Daoy (cell line): ENCODE results near the gene THAP11. TPM values are rescaled to one million over a fixed set of nuclear protein-coding genes. Genes with fewer than 3 reads are reported as not detected.

Source experiments
- DNase-seq: peaks from one replicate; pipeline ENCODE4 v3.0.0-alpha.2; 2015; ENCODE audit warnings: low read depth
- total RNA-seq: library from RNA; depleted of rRNA; stranded (reverse); fragments of >200 nt; shearing (Covaris generic); gene quantifications from 2 replicates; pipeline ENCODE4 v1.2.3, GENCODE V29; 2014; rRNA removed

The THAP11 gene
- total RNA-seq, 1 experiment from 2014 or later: 41.5 TPM

DNA sequence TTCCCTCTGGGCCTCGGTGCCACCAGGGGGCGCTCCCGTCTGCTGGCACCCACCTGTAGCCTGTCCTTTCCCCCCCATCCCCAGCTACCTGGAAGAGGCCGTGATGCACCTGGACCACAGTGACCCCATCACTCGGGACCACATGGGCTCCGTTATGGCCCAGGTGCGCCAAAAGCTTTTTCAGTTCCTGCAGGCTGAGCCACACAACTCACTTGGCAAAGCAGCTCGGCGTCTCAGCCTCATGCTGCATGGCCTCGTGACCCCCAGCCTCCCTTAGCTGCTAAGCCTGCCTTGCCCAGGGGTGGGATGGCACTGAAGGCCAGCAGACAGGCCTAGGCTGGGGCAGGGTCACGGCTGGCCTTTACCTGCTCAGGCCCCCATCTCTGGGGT lies 41.7 kb downstream of the THAP11 start:
- peak; percentile 50 for DNase-seq

DNA sequence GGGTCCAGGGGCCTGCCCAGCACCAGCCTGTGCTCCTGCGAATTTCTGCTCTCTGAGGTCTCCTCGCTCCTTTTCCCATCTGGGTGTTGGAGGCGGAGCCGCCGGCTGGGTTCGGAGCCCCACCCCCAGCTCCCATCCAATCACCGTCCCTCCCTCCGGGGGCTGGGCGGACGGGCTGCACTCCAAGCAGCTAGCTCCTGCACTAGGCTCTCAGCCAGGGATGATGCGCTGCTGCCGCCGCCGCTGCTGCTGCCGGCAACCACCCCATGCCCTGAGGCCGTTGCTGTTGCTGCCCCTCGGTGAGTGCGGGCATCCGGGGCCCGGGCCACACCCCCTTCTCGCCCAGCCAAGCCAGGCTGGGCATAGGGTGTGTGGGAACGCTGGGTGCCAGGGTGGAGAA lies 42.6 kb downstream of the THAP11 start, which contains the start of gene NRN1L:
NRN1L (plus strand) TSS at position 202 of the 400 bp plus-strand sequence; CDS start at position 221, 19 bp downstream.
- DNase-seq: peak; percentile 87

DNA sequence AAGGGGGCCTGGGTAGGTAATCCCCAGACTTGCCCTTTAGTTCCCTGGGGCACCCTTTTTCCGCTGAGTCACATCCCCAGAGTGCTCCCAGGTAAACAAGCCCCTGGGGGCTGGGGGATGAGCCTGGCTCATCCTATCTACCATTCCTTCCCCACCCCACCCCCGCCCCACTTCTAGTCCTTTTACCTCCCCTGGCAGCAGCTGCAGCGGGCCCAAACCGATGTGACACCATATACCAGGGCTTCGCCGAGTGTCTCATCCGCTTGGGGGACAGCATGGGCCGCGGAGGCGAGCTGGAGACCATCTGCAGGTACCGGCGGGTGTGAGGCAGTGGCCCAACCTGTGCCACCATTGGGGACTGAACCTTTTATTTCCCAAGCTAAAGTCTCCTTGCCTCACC lies 43.4 kb downstream of the THAP11 start:
- DNase-seq: no peak

DNA sequence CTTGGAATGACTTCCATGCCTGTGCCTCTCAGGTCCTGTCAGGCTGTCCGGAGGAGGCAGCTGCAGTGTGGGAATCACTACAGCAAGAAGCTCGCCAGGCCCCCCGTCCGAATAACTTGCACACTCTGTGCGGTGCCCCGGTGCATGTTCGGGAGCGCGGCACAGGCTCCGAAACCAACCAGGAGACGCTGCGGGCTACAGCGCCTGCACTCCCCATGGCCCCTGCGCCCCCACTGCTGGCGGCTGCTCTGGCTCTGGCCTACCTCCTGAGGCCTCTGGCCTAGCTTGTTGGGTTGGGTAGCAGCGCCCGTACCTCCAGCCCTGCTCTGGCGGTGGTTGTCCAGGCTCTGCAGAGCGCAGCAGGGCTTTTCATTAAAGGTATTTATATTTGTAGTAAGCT lies 43.9 kb downstream of the THAP11 start:
- DNase-seq: no peak

DNA sequence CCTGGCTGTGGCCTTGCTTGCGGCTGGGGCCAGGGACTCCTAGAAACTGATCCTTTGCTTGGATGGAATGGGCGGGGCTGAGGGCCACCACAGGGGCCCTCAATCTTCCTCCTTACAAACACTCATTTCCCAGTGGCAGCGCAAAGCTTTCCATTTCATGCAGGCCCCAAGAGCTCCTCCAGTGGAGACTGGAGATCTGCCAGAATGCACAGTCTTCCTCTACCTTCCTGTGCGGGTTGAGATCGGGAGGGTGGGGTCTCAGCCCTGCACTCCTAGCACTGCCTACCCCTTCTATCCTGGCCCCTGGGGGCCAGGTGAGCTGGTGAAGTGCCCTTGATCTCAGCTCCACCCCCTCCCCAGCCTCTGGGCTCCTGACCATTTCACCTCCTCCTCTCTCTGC lies 44.3 kb downstream of the THAP11 start:
- DNase-seq: no peak

DNA sequence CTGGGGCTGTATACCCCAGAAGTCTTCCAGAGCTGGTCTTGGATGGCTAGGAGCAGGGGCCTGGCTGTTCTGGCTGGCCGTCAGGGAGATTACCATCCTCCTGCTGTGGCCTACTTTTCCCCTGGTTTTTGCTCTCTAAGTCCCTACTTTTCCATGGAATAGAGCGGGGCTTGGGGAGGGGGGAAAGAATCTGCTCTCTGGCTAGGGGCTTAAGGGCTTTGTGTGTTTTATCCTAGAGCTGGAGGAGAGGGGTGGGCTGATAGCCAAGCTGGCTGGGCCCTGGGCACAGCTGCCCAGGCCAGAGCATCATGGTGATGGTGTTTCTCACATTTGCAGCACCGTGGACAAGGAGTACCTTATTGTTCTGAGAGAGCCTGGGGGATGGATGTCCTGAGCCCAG lies 46.2 kb downstream of the THAP11 start:
- no peak for DNase-seq

DNA sequence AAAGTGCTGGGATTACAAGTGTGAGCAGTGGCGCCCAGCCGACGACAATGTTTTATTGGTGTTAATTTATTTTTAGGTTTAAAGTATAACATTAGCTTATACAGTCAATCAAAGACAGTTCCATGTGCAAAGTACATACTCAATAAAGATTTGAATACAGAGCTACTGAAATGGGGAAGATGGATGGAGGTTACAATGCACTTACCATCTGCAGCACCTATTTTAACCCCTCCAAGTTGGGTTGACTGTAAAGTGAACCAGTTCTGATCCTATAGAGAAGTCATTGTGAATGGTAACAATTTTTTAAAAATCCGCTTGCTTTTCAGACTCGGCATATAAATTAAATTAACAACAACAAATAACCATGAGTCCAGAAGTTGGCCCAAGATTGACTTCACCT lies 50.3 kb downstream of the THAP11 start:
- no peak for DNase-seq

DNA sequence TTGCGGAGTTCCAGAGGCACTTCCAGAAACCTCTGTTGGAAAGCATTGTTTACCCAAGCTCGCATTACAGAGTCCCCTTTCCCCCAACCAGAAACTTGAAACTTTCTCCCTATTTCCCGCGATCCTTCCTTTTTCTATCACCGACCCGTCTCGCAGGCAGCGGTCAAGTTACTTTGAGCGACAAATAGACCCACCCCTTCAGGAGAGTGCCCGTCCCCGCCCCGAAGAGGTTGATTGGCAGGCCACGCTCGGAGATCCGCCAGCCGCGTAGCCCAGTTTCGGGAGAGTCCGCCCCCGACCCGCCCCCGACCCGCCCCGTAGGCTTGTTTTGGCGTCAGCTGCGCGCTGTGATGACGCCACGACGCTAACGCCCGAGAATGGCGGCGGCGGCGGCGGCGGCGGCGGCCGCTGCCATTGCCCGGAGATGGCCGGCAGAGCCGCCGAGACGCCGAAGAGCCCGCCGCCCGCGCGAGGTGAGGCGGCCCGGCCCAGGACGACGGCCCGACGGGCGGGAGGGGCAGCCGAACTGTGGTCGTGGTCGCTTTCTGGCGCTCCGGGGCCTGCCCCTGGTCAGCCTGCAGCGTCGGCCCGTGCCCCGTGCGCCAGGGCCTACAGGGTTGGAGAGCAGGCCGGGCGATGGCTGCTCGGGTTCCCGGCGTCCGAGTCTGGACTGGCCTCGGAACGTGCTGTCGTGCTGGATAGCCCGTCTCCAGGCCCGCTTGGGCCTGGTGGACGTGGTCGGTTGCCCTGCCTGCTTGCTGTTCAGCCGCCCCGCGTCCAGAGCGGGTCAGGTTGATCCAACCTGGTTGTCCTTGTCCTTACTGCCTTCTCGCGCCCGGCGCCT lies 51.0 kb downstream of the THAP11 start, which contains the start of gene PSKH1:
PSKH1 (plus strand) TSS at position 356 of the 844 bp plus-strand sequence. CDS start 15,496 bp downstream, outside the sequence.
- DNase-seq: peak; percentile 96

Other genes starting within 250 kb of the THAP11 start
- 1.1 and 1.7 TPM in 2 replicates for gene CARMIL2, start 197.2 kb upstream of the THAP11 start, total RNA-seq
- 31.6 and 39.9 TPM in 2 replicates for gene ACD, start 182.1 kb upstream of the THAP11 start, total RNA-seq
- 0.71 and 1.0 TPM in 2 replicates for gene PARD6A, start 181.4 kb upstream of the THAP11 start, total RNA-seq
- 12.7 and 19.9 TPM in 2 replicates for gene ENKD1, start 175.6 kb upstream of the THAP11 start, total RNA-seq
- gene C16orf86, start 175.5 kb upstream of the THAP11 start, total RNA-seq: not detected in 2 replicates
- 16.5 and 18.8 TPM in 2 replicates for gene GFOD2, start 123.0 kb upstream of the THAP11 start, total RNA-seq
- gene RANBP10, start 35.8 kb upstream of the THAP11 start, total RNA-seq: 3.7 and 4.0 TPM in 2 replicates
- 0.11 and 1.1 TPM in 2 replicates for gene TSNAXIP1, start 35.4 kb upstream of the THAP11 start, total RNA-seq
- 42.9 and 48.7 TPM in 2 replicates for gene NUTF2, start 4.6 kb downstream of the THAP11 start, total RNA-seq
- gene CENPT, start 5.4 kb downstream of the THAP11 start, total RNA-seq: 26.8 and 33.8 TPM in 2 replicates
- gene EDC4, start 30.7 kb downstream of the THAP11 start, total RNA-seq: 43.3 and 47.8 TPM in 2 replicates
- not detected in 2 replicates for gene NRN1L, start 42.6 kb downstream of the THAP11 start, total RNA-seq
- 1.5 and 2.3 TPM in 2 replicates for gene PSKH1, start 50.9 kb downstream of the THAP11 start, total RNA-seq
- 0.74 and 1.6 TPM in 2 replicates for gene CTRL, start 89.5 kb downstream of the THAP11 start, total RNA-seq
- 58.1 and 72.7 TPM in 2 replicates for gene PSMB10, start 94.5 kb downstream of the THAP11 start, total RNA-seq
- gene LCAT, start 101.8 kb downstream of the THAP11 start, total RNA-seq: 0.77 and 0.97 TPM in 2 replicates
- gene SLC12A4, start 126.3 kb downstream of the THAP11 start, total RNA-seq: 7.0 and 13.5 TPM in 2 replicates
- not detected in 2 replicates for gene DPEP3, start 138.2 kb downstream of the THAP11 start, total RNA-seq
- gene DPEP2, start 157.2 kb downstream of the THAP11 start, total RNA-seq: not detected in 2 replicates
- gene DPEP2NB, start 173.6 kb downstream of the THAP11 start, total RNA-seq: not detected in 2 replicates
- 7.1 and 8.6 TPM in 2 replicates for gene DDX28, start 180.9 kb downstream of the THAP11 start, total RNA-seq
- gene DUS2, start 181.0 kb downstream of the THAP11 start, total RNA-seq: 15.9 and 19.8 TPM in 2 replicates
- gene NFATC3, start 243.1 kb downstream of the THAP11 start, total RNA-seq: 11.1 and 12.1 TPM in 2 replicates